CD4-positive, alpha-beta T cell (primary cell): ENCODE measurements around the gene SAMHD1. TPM values are rescaled to one million over a fixed set of nuclear protein-coding genes. Genes with fewer than 3 reads are reported as not detected.
"Not testable (repeated sequence)": the region's sequence is repeated elsewhere in the genome, so short reads cannot be mapped to it uniquely, and the experiment has no call there.

Experiments
- ATAC-seq: fragments of 200-7000 bp; cut with Tn5 transposase; one replicate; pipeline ENCODE4 v1.10.0; 2022; ENCODE audit warnings: mild to moderate bottlenecking; ENCODE audit not compliant: poor library complexity
- CTCF ChIA-PET: fragments of 350-600 bp; sonication (Branson Sonifier 250); formaldehyde crosslinking; loops from one replicate; lab custom pipeline; 2021; ENCODE audit warnings: antibody characterized with exemption, inconsistent platforms; lab: Charles Lee
- POLR2A ChIA-PET: fragments of 350-600 bp; sonication (Branson Sonifier 250); formaldehyde crosslinking; loops from one replicate; lab custom pipeline; 2021; ENCODE audit warnings: antibody characterized with exemption, inconsistent platforms; lab: Charles Lee
- DNase-seq, 14 experiments: peaks; one replicate each; pipeline ENCODE4 v3.0.0-alpha.2; 2013 to 2020; ENCODE audit warnings: mixed read lengths in 2 of 14
- H3K27ac ChIP-seq, 2 donors: one replicate each; pipeline versions ENCODE4 v1.5.1 to v1.7.0; 2013; ENCODE audit warnings: low read length in 2 of 2, low read depth in 1 of 2, mild to moderate bottlenecking in 1 of 2
- H3K27me3 ChIP-seq, 2 experiments: 1 replicate in 1 of 2; 2 replicates in 1 of 2; pipeline versions ENCODE4 v1.6.1 to v1.7.0; 2013; ENCODE audit warnings: low read length in 2 of 2, control low read depth in 1 of 2, mild to moderate bottlenecking in 1 of 2, moderate library complexity in 1 of 2; ENCODE audit not compliant: insufficient read depth in 2 of 2, control insufficient read depth in 1 of 2
- H3K36me3 ChIP-seq: one replicate; pipeline ENCODE4 v1.6.1; 2013; ENCODE audit warnings: low read length, control low read depth; ENCODE audit not compliant: insufficient read depth
- H3K4me1 ChIP-seq: one replicate; pipeline ENCODE4 v1.6.1; 2013; ENCODE audit warnings: low read length, control low read depth; ENCODE audit not compliant: insufficient read depth
- H3K4me3 ChIP-seq: one replicate; pipeline ENCODE4 v1.5.1; 2013; ENCODE audit warnings: mild to moderate bottlenecking, low read length, moderate library complexity
- H3K9me3 ChIP-seq, 2 experiments: 1 replicate in 1 of 2; 2 replicates in 1 of 2; pipeline versions ENCODE4 v1.6.1 to v1.7.0; 2013; ENCODE audit warnings: low read length in 2 of 2, mild to moderate bottlenecking in 2 of 2, control low read depth in 1 of 2, moderate library complexity in 1 of 2; ENCODE audit not compliant: control insufficient read depth in 1 of 2, insufficient read depth in 1 of 2
- H3K27ac Mint-ChIP-seq: one replicate; pipeline ENCODE4 v1.8.0; 2020; ENCODE audit warnings: mixed read lengths
- H3K27me3 Mint-ChIP-seq: one replicate; pipeline ENCODE4 v1.8.0; 2021; ENCODE audit warnings: mixed read lengths
- H3K36me3 Mint-ChIP-seq: one replicate; pipeline ENCODE4 v1.8.0; 2021; ENCODE audit warnings: low read depth, mixed read lengths
- H3K4me1 Mint-ChIP-seq: one replicate; pipeline ENCODE4 v1.8.0; 2021; ENCODE audit warnings: low read depth, mixed read lengths
- H3K4me3 Mint-ChIP-seq: one replicate; pipeline ENCODE4 v1.8.0; 2020; ENCODE audit warnings: mild to moderate bottlenecking, mixed read lengths
- H3K9me3 Mint-ChIP-seq: one replicate; pipeline ENCODE4 v1.8.0; 2020; ENCODE audit warnings: mixed read lengths
- intact Hi-C, 2 experiments: fragments of 100-400 bp; cut with DNase I in 1 of 2; cut with micrococcal nuclease in 1 of 2; formaldehyde crosslinking; loops; one replicate each; pipeline versions ENCODE4 v1.15.1 to v1.9.0; 2023 to 2025; cut with DNase I, micrococcal nuclease
- total RNA-seq, 174 experiments: library from RNA in 2 of 174; stranded (reverse) in 2 of 174; gene quantifications; one replicate each; pipeline ENCODE4 v1.2.3 and lab custom pipeline; 2021 to 2026
- TF ChIP-seq, protein P1 (sequence below): fragments of 200-600 bp; IDR thresholded peaks from one replicate; pipeline ENCODE4 v1.8.0; 2022; ENCODE audit warnings: antibody characterized with exemption, mild to moderate bottlenecking

SAMHD1 gene
- total RNA-seq, 2 experiments from 2014 or later = 232 to 239 TPM

DNA sequence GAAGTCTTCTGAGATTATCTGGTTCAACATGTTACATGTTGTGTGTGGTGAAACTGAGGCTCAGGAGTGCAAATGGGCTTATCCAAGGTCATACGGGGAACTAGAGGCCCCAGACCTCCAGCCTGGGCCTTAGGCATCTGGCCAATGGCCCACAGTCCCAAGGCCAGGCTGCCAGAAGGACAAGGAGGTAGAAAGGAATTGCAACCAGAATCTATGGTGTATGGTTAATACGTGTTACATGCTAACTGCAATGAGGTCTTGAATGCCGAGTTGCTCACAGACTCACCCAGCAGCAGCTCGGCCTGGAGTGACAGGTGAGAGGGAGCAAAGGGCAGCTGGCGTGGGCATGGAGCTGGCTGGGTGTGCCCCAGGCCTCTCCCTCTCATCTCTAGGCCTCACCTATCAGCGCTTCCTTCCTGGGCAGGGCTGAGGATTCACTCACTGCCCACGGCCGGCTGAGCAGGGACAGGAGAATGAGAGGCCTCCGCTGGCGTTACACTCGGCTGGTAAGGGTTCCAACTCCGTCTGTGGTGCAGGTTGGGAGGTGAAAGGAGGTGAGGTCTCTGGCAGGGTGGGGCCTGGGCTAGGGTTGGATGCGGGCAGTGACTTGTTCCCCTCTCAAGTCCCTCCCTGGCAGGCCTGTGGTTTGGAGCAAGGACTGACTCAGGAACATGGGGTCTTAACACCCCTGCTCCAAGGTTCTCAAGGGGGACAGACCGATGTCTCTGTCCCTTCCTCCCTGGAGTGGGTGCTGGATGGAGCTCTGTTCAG lies 75.6 kb downstream of the SAMHD1 start, which contains the start of gene TLDC2:
Gene TLDC2 (plus strand): TSS at position 437 of the 771 bp plus-strand sequence. CDS start 37 bp downstream, at position 474.
- Mint-ChIP-seq H3K4me1 (no peaks in the 10 kb centered on the region), H3K4me3 (no peak within 1 kb of the TSS), H3K36me3 (no peaks in the 10 kb centered on the region), H3K27me3 (no peaks in the 10 kb centered on the region), H3K27ac (no peak within 1 kb of the TSS), H3K9me3 (no peaks in the 10 kb centered on the region)
- ATAC-seq (no peak), DNase-seq (no peak)
- Histone ChIP-seq H3K36me3 (no peaks in the 10 kb centered on the region), H3K9me3 (no peaks in the 10 kb centered on the region), H3K27ac (no peak within 1 kb of the TSS), H3K4me1 (peaks cover 4% of the 10 kb centered on the region), H3K4me3 (no peak within 1 kb of the TSS), H3K27me3 (no peaks in the 10 kb centered on the region)
- intact Hi-C loops = no loop called here
- ChIA-PET CTCF (interaction anchor here (0.7 to 0.9 kb wide), 2 partner anchors 12 to 365 kb away, joined by 3 to 4 read pairs; a partner anchor contains a TSS), POLR2A (no interaction called here)
- TF ChIP-seq, protein P1, sequence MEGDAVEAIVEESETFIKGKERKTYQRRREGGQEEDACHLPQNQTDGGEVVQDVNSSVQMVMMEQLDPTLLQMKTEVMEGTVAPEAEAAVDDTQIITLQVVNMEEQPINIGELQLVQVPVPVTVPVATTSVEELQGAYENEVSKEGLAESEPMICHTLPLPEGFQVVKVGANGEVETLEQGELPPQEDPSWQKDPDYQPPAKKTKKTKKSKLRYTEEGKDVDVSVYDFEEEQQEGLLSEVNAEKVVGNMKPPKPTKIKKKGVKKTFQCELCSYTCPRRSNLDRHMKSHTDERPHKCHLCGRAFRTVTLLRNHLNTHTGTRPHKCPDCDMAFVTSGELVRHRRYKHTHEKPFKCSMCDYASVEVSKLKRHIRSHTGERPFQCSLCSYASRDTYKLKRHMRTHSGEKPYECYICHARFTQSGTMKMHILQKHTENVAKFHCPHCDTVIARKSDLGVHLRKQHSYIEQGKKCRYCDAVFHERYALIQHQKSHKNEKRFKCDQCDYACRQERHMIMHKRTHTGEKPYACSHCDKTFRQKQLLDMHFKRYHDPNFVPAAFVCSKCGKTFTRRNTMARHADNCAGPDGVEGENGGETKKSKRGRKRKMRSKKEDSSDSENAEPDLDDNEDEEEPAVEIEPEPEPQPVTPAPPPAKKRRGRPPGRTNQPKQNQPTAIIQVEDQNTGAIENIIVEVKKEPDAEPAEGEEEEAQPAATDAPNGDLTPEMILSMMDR = no peak

DNA sequence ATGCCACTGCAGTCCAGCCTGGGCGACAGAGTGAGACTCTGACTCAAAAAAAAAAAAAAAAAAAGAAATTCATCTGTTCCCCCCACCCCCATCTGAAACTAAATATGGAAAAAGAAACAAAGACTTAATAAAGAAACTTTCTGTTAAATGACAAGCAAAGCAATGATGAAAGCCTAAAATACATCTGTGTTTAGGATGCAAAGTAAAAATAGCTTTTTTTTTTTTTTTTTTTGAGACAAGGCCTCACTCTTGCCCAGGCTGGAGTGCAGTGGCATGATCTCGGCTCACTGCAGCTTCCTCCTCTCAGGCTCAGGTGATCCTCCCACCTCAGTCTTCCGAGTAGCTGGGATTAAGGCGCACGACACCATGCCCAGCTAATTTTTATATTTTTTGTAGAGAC lies 76.4 kb downstream of the SAMHD1 start:
- H3K36me3 ChIP-seq, H3K9me3 Mint-ChIP-seq, H3K27me3 ChIP-seq, H3K9me3 ChIP-seq, H3K4me3 ChIP-seq, H3K27ac Mint-ChIP-seq, POLR2A ChIA-PET, DNase-seq, H3K4me1 ChIP-seq, H3K27ac ChIP-seq, ATAC-seq, H3K4me1 Mint-ChIP-seq, H3K27me3 Mint-ChIP-seq, H3K36me3 Mint-ChIP-seq, intact Hi-C loops, H3K4me3 Mint-ChIP-seq: not testable (repeated sequence)
- CTCF ChIA-PET = interaction anchor here (0.6 to 0.9 kb wide), 3 partner anchors 11 to 366 kb away, joined by 3 to 4 read pairs (median 3); a partner anchor contains a TSS

DNA sequence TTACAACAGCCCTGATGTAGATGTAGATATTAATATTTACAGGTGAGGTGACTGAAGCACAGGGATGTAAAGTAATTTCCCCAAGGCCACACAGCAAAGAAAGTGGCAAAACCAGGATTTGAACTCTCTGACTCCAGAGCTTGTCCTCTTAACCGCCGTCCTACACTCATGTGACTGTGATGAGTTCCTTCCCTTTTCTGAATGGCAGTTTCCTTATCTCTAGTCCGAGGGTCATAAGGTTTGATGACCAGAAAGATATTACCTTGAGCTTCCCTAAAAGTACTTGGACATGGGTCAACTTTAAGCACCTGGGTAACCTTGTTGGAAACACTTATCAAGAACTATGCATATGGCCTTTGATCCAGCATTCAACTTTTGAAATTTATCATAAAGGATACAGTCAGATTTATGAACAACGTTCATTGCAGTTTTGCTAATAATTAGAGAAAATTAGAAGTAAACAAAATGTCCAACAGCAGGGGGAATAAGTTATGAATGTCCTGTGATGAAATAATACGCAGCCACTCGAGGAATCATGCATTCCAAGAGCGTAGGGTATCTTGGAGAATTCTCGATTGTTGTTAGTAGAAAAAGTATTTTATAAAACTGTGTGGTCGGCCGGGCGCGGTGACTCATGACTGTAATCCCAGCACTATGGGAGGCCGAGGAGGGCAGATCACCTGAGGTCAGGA lies 77.9 kb downstream of the SAMHD1 start:
- Histone ChIP-seq H3K9me3 (no peaks in the 10 kb centered on the region), H3K27me3 (no peaks in the 10 kb centered on the region), H3K4me1 (peaks cover 4% of the 10 kb centered on the region), H3K27ac (no peak overlapping the region), H3K4me3 (no peak overlapping the region), H3K36me3 (no peaks in the 10 kb centered on the region)
- DNase-seq (no peak), ATAC-seq (no peak)
- Mint-ChIP-seq H3K9me3 (no peaks in the 10 kb centered on the region), H3K4me1 (no peaks in the 10 kb centered on the region), H3K27me3 (no peaks in the 10 kb centered on the region), H3K36me3 (no peaks in the 10 kb centered on the region), H3K4me3 (no peak overlapping the region), H3K27ac (no peak overlapping the region)
- POLR2A ChIA-PET = interaction anchor here (0.9 kb wide), 2 partner anchors 10 to 219 kb away, joined by 3 to 4 read pairs; no protein-coding TSS in a partner anchor
- intact Hi-C loops = no loop called here
- CTCF ChIA-PET = interaction anchor here (0.5 kb wide), 1 partner anchor 251 kb away, joined by 4 read pairs; no protein-coding TSS in a partner anchor
- TF ChIP-seq, protein P1 = no peak
